ENCODE data around the gene PDGFC. TPM values are rescaled to one million over a fixed set of nuclear protein-coding genes. Genes with fewer than 3 reads are reported as not detected.

The PDGFC gene
- polyA plus RNA-seq, 3 donors = 2.5 to 5.0 (median 4.9) TPM

DNA sequence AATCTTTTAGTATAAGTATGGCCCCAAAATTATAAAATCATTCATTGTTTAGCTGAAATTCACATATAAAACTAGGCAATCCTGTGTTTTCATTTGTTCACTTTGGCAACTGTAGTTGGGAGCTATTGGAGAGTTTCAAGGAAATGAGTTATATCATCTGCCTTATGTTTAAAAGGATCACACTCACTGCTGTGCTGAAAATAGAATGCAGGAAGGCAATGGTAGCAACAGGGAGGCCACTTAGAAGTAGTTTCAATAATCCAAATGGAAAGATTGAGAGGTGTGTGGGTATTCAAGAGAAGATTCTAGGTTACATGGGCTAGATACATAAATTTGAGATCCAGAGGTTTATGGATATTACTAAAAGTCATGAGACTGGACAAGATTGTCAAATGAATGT, 184.9 kb downstream of the PDGFC start:
- Histone ChIP-seq H3K27ac (ENCODE audit: low read depth in 1 of 2, low read length in 2 of 2) (no peak overlapping the region), H4K20me1 (ENCODE audit: insufficient read depth, low read length) (no peaks in the 10 kb centered on the region), H2AFZ (ENCODE audit: insufficient read depth, low read depth, low read length, poor library complexity, severe bottlenecking) (no peak overlapping the region), H3K27me3 (ENCODE audit: control insufficient read depth in 2 of 2, insufficient read depth in 2 of 2, low read length in 2 of 2) (no peaks in the 10 kb centered on the region), H3K79me2 (ENCODE audit: insufficient read depth, low read length) (no peaks in the 10 kb centered on the region), H3K9me3 (replicated peaks in 1 of 2; ENCODE audit: control insufficient read depth in 1 of 2, insufficient read depth in 1 of 2, low read length in 2 of 2) (no peaks in the 10 kb centered on the region), H3K4me3 (replicated peaks in 1 of 3; ENCODE audit: low read depth in 2 of 3, low read length in 3 of 3) (no peak overlapping the region), H3K4me2 (replicated peaks; ENCODE audit: extremely low read depth, low read length, poor library complexity, severe bottlenecking) (no peak overlapping the region), H3K9ac (ENCODE audit: insufficient read depth, low read length, poor library complexity, severe bottlenecking) (no peak overlapping the region), H3K36me3 (replicated peaks in 1 of 2; ENCODE audit: control insufficient read depth in 1 of 2, insufficient read depth in 2 of 2, low read length in 2 of 2) (no peaks in the 10 kb centered on the region), H3K4me1 (ENCODE audit: control insufficient read depth in 1 of 2, insufficient read depth in 2 of 2, low read length in 2 of 2) (no peaks in the 10 kb centered on the region)
- H3K4me3 Mint-ChIP-seq = no peak overlapping the region
- H3K36me3 Mint-ChIP-seq = peaks cover 0 to 4% of the 10 kb centered on the region in 2 donors
- TF ChIP-seq CTCF (IDR thresholded peaks at IDR 0.05) = no peak
- H3K27me3 Mint-ChIP-seq (ENCODE audit: low read depth in 3 of 3) = peaks cover 0 to 2% (median 0%) of the 10 kb centered on the region in 3 donors
- H3K4me1 Mint-ChIP-seq = no peaks in the 10 kb centered on the region
- H3K9me3 Mint-ChIP-seq = peaks cover 0 to 5% (median 0%) of the 10 kb centered on the region in 7 donors
- DNase-seq = no peak
- intact Hi-C loops (cut with micrococcal nuclease) = no loop called here
- H3K27ac Mint-ChIP-seq = no peak overlapping the region

GRCh38 chr4:156784970-156785369, 186.6 kb downstream of the PDGFC start:
- Histone ChIP-seq H3K4me3 (replicated peaks in 1 of 3; ENCODE audit: low read depth in 2 of 3, low read length in 3 of 3) (no peak overlapping the region), H3K27ac (ENCODE audit: low read depth in 1 of 2, low read length in 2 of 2) (no peak overlapping the region), H3K27me3 (ENCODE audit: control insufficient read depth in 2 of 2, insufficient read depth in 2 of 2, low read length in 2 of 2) (no peaks in the 10 kb centered on the region), H4K20me1 (ENCODE audit: insufficient read depth, low read length) (no peaks in the 10 kb centered on the region), H3K36me3 (replicated peaks in 1 of 2; ENCODE audit: control insufficient read depth in 1 of 2, insufficient read depth in 2 of 2, low read length in 2 of 2) (no peaks in the 10 kb centered on the region), H3K4me2 (replicated peaks; ENCODE audit: extremely low read depth, low read length, poor library complexity, severe bottlenecking) (no peak overlapping the region), H2AFZ (ENCODE audit: insufficient read depth, low read depth, low read length, poor library complexity, severe bottlenecking) (no peak overlapping the region), H3K9ac (ENCODE audit: insufficient read depth, low read length, poor library complexity, severe bottlenecking) (no peak overlapping the region), H3K4me1 (ENCODE audit: control insufficient read depth in 1 of 2, insufficient read depth in 2 of 2, low read length in 2 of 2) (no peaks in the 10 kb centered on the region), H3K79me2 (ENCODE audit: insufficient read depth, low read length) (no peaks in the 10 kb centered on the region), H3K9me3 (replicated peaks in 1 of 2; ENCODE audit: control insufficient read depth in 1 of 2, insufficient read depth in 1 of 2, low read length in 2 of 2) (no peaks in the 10 kb centered on the region)
- Mint-ChIP-seq H3K27ac (no peak overlapping the region), H3K4me3 (no peak overlapping the region), H3K4me1 (no peaks in the 10 kb centered on the region), H3K27me3 (ENCODE audit: low read depth in 3 of 3) (peaks cover 0 to 2% (median 0%) of the 10 kb centered on the region in 3 donors), H3K9me3 (peaks cover 0 to 5% (median 1%) of the 10 kb centered on the region in 7 donors), H3K36me3 (peaks cover 2 to 4% of the 10 kb centered on the region in 2 donors)
- intact Hi-C loops (cut with micrococcal nuclease) = no loop called here
- DNase-seq = no peak
- WGBS (ENCODE audit: insufficient coverage) = 92% methylated on average over 2 of the region's 3 CpGs
- TF ChIP-seq CTCF (IDR thresholded peaks at IDR 0.05) = no peak

All from CD14-positive monocyte (primary cell).